Liver (tissue), 4 donors: ENCODE results near the gene GRIFIN. TPM values are rescaled to one million over a fixed set of nuclear protein-coding genes. Genes with fewer than 3 reads are reported as not detected.

Source experiments
- polyA plus RNA-seq, 2 donors: library from polyadenylated mRNA; stranded (reverse) in 1 of 2; unstranded in 1 of 2; fragments of 200-250 nt in 1 of 2; fragments of >200 nt in 1 of 2; fragmentation: Nextera tagmentation in 1 of 2; extraction: Ambion mirVana in 1 of 2; gene quantifications; one replicate each; pipeline versions ENCODE4 v1.2.1 to v1.2.3, GENCODE V29; 2013 to 2015
- total RNA-seq, 2 donors: library from RNA; depleted of rRNA; stranded (reverse); fragments of >200 nt; gene quantifications; one replicate each; pipeline ENCODE4 v1.2.3, GENCODE V29; 2014
- donor health status: healthy.
- donor health status: healthy.
- donor health status: healthy.

The GRIFIN gene
- total and polyA plus RNA-seq, 4 donors = not detected

Other genes with a start within 250 kb of the GRIFIN start
- gene MAD1L1, start 243.5 kb downstream of the GRIFIN start, total RNA-seq = 10 to 100 TPM; 12.8 to 20.7 TPM
- gene MAD1L1, start 243.5 kb downstream of the GRIFIN start, polyA plus RNA-seq = 10 to 100 TPM; 12.9 to 20.1 TPM
- 10 to 100 TPM; 11.4 to 12.3 TPM for gene MRM2, start 234.2 kb downstream of the GRIFIN start, total RNA-seq
- gene MRM2, start 234.2 kb downstream of the GRIFIN start, polyA plus RNA-seq = 10 to 100 TPM in 1 of 2 donors, 1 to 10 TPM in 1; 9.7 to 14.9 TPM
- 10 to 100 TPM in 1 of 2 donors, 1 to 10 TPM in 1; 1.0 to 22.3 TPM for gene NUDT1, start 234.2 kb downstream of the GRIFIN start, total RNA-seq
- gene NUDT1, start 234.2 kb downstream of the GRIFIN start, polyA plus RNA-seq = 1 to 10 TPM; 2.3 to 3.9 TPM
- gene SNX8, start 162.0 kb downstream of the GRIFIN start, total RNA-seq = 10 to 100 TPM; 10.7 to 20.8 TPM
- 10 to 100 TPM in 1 of 2 donors, 1 to 10 TPM in 1; 8.7 to 19.0 TPM for gene SNX8, start 162.0 kb downstream of the GRIFIN start, polyA plus RNA-seq
- gene EIF3B, start 121.6 kb downstream of the GRIFIN start, total RNA-seq = 10 to 100 TPM; 63.3 to 98.8 TPM
- 10 to 100 TPM; 27.4 to 58.3 TPM for gene EIF3B, start 121.6 kb downstream of the GRIFIN start, polyA plus RNA-seq
- gene CHST12, start 72.8 kb downstream of the GRIFIN start, total RNA-seq = 1 to 10 TPM; 3.2 to 5.9 TPM
- gene CHST12, start 72.8 kb downstream of the GRIFIN start, polyA plus RNA-seq = 10 to 100 TPM in 1 of 2 donors, 1 to 10 TPM in 1; 4.5 to 11.9 TPM
- 1 to 10 TPM; 2.8 to 2.9 TPM for gene LFNG, start 43.4 kb upstream of the GRIFIN start, total RNA-seq
- gene LFNG, start 43.4 kb upstream of the GRIFIN start, polyA plus RNA-seq = 1 to 10 TPM in 1 of 2 donors, under 1 TPM in 1; 0.22 to 2.4 TPM
- gene BRAT1, start 79.1 kb upstream of the GRIFIN start, total RNA-seq = 10 to 100 TPM; 16.5 to 20.7 TPM
- gene BRAT1, start 79.1 kb upstream of the GRIFIN start, polyA plus RNA-seq = 10 to 100 TPM in 1 of 2 donors, 1 to 10 TPM in 1; 10.0 to 16.9 TPM
- 1 to 10 TPM; 2.6 to 5.9 TPM for gene IQCE, start 82.6 kb upstream of the GRIFIN start, total RNA-seq
- 1 to 10 TPM; 2.1 to 4.6 TPM for gene IQCE, start 82.6 kb upstream of the GRIFIN start, polyA plus RNA-seq
- gene TTYH3, start 155.6 kb upstream of the GRIFIN start, total RNA-seq = 10 to 100 TPM; 16.7 to 18.1 TPM
- gene TTYH3, start 155.6 kb upstream of the GRIFIN start, polyA plus RNA-seq = 10 to 100 TPM in 1 of 2 donors, 1 to 10 TPM in 1; 8.2 to 19.6 TPM
- gene AMZ1, start 211.8 kb upstream of the GRIFIN start, total RNA-seq = 1 to 10 TPM in 1 of 2 donors, not detected in 1; 1.3 TPM
- gene AMZ1, start 211.8 kb upstream of the GRIFIN start, polyA plus RNA-seq = 1 to 10 TPM in 1 of 2 donors, under 1 TPM in 1; 0.10 to 1.1 TPM